Keratinocyte (primary cell): ENCODE measurements around the gene ODF2L. TPM values are rescaled to one million over a fixed set of nuclear protein-coding genes. Genes with fewer than 3 reads are reported as not detected.
A peak's percentile ranks its signal among the peaks of the same experiment; 100 is the strongest.

Experiments used
- DNase-seq: peaks from one replicate; pipeline ENCODE4 v3.0.0-alpha.2; 2011; ENCODE audit warnings: low read depth, missing footprints, low spot score
- FAIRE-seq: peaks from 2 replicates; lab custom pipeline; 2011; peaks lifted over from hg19 to GRCh38; lab: Jason Lieb, UNC
- H2AFZ ChIP-seq: 2 replicates; pipeline ENCODE4 v1.6.0; 2012; ENCODE audit warnings: low read length, control low read depth, inconsistent platforms; ENCODE audit not compliant: control insufficient read depth
- H3K27ac ChIP-seq: 2 replicates; pipeline ENCODE4 v1.5.1; 2011; ENCODE audit warnings: low read length; ENCODE audit not compliant: control insufficient read depth, insufficient read depth
- H3K27me3 ChIP-seq: 3 replicates; pipeline ENCODE4 v1.6.0; 2011; ENCODE audit warnings: low read length; ENCODE audit not compliant: control insufficient read depth, insufficient read depth; ENCODE audit errors: extremely low read depth
- H3K36me3 ChIP-seq, 2 experiments: 2 replicates in 1 of 2; 3 replicates in 1 of 2; pipeline ENCODE4 v1.5.1; 2011; ENCODE audit warnings: low read length in 2 of 2, mild to moderate bottlenecking in 1 of 2; ENCODE audit not compliant: control insufficient read depth in 2 of 2, insufficient read depth in 2 of 2; ENCODE audit errors: extremely low read depth in 1 of 2
- H3K4me1 ChIP-seq: 3 replicates; pipeline ENCODE4 v1.5.1; 2011; ENCODE audit warnings: low read length; ENCODE audit not compliant: control insufficient read depth, insufficient read depth; ENCODE audit errors: extremely low read depth
- H3K4me2 ChIP-seq: 3 replicates; pipeline ENCODE4 v1.6.0; 2011; ENCODE audit warnings: low read depth, low read length; ENCODE audit not compliant: control insufficient read depth, insufficient read depth; ENCODE audit errors: extremely low read depth
- H3K4me3 ChIP-seq, 3 experiments: fragments of 200-600 bp in 1 of 3; sonication (generic) in 1 of 3; 2 replicates in 2 of 3; 3 replicates in 1 of 3; pipeline ENCODE4 v1.5.1; 2011 to 2016; ENCODE audit warnings: low read length in 3 of 3, mild to moderate bottlenecking in 3 of 3, control low read depth in 2 of 3, inconsistent platforms in 1 of 3, low read depth in 1 of 3, mixed read lengths in 1 of 3, mixed run types in 1 of 3, moderate library complexity in 1 of 3; ENCODE audit not compliant: control insufficient read depth in 2 of 3, insufficient read depth in 2 of 3; ENCODE audit errors: extremely low read depth in 1 of 3
- H3K79me2 ChIP-seq: 2 replicates; pipeline ENCODE4 v1.6.0; 2012; ENCODE audit warnings: low read length; ENCODE audit not compliant: control insufficient read depth, insufficient read depth
- H3K9ac ChIP-seq: 3 replicates; pipeline ENCODE4 v1.6.0; 2011; ENCODE audit warnings: low read length; ENCODE audit not compliant: control insufficient read depth, insufficient read depth; ENCODE audit errors: extremely low read depth
- H3K9me1 ChIP-seq: 3 replicates; pipeline ENCODE4 v1.6.0; 2011; ENCODE audit warnings: low read length; ENCODE audit not compliant: control insufficient read depth, insufficient read depth; ENCODE audit errors: extremely low read depth
- H3K9me3 ChIP-seq: 2 replicates; pipeline ENCODE4 v1.5.1; 2012; ENCODE audit warnings: low read depth, low read length; ENCODE audit not compliant: control insufficient read depth
- H4K20me1 ChIP-seq: 3 replicates; pipeline ENCODE4 v1.6.0; 2011; ENCODE audit warnings: low read length; ENCODE audit not compliant: control insufficient read depth, insufficient read depth; ENCODE audit errors: extremely low read depth
- EZH2 ChIP-seq: IDR thresholded peaks from one replicate; pipeline ENCODE4 v1.6.1; 2012; ENCODE audit warnings: inconsistent platforms, mild to moderate bottlenecking, low read length, moderate library complexity
- dilution Hi-C: fragments of 300-500 bp; cut with MboI; formaldehyde crosslinking; loops from one replicate; pipeline ENCODE4 v1.7.0; 2020; ENCODE audit warnings: low sequenced_read_pairs; ENCODE audit not compliant: extremely low pct_ligation_motif_present
- polyA plus RNA-seq, 5 experiments: library from polyadenylated mRNA; depleted of rRNA in 3 of 5; stranded (reverse) in 3 of 5; stranded (forward) in 1 of 5; unstranded in 1 of 5; fragments of >200 nt; gene quantifications; 1 replicate in 1 of 5; 2 replicates in 3 of 5; 3 replicates in 1 of 5; pipeline versions ENCODE4 v1.2.1 to v1.2.3, GENCODE V29; 2011 to 2012; ENCODE audit warnings: missing spikeins in 2 of 5, low read depth in 1 of 5, low replicate concordance in 1 of 5
- TF ChIP-seq, protein P1 (sequence below), 3 experiments: IDR thresholded peaks in 1 of 3; conservative IDR thresholded peaks in 1 of 3; optimal IDR thresholded peaks in 1 of 3; 2 replicates in 2 of 3; 3 replicates in 1 of 3; pipeline versions ENCODE3 to v1.5.1; 2011; ENCODE audit warnings: low read length in 3 of 3, mild to moderate bottlenecking in 3 of 3, moderate library complexity in 2 of 3, control low read depth in 1 of 3, inconsistent platforms in 1 of 3; ENCODE audit not compliant: insufficient read depth in 2 of 3; ENCODE audit errors: extremely low read depth in 1 of 3

ODF2L gene
- polyA plus RNA-seq, 1 donor (not counting 4 experiments of a cell fraction or from before 2014, with no cell fraction given) = 22.0 TPM

DNA sequence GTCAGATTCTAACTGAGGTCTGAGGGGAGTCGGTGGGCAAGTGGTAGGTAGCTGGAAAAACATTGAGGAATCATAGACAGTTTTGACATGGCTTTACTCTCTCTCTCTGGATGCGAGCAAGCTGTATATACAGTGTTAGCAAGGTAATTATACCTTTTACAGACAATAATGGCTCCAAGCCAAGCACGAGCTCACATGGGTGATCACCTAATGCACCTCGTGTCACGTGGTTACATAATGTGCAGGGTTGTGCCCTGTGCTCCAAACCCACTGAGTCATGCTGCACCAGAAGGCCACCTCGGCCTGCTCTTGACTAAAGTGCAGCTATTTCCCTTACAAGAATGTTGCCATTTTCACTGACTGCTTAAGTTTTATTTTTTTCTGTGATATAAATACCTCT, 20.2 kb upstream of the ODF2L start:
- Histone ChIP-seq H3K4me1 (peaks cover 18% of the 10 kb centered on the region), H3K4me3 (no peak overlapping the region), H3K9me1 (no peaks in the 10 kb centered on the region), H3K27me3 (no peaks in the 10 kb centered on the region), H4K20me1 (no peaks in the 10 kb centered on the region), H3K9me3 (no peaks in the 10 kb centered on the region), H3K79me2 (no peaks in the 10 kb centered on the region), H2AFZ (peak overlapping the region; percentile 30), H3K36me3 (no peaks in the 10 kb centered on the region), H3K4me2 (no peak overlapping the region), H3K27ac (no peak overlapping the region), H3K9ac (no peak overlapping the region)
- dilution Hi-C loops = no loop called here
- DNase-seq (no peak), FAIRE-seq (peak; percentile 23)
- no peak for TF ChIP-seq EZH2
- TF ChIP-seq, protein P1, sequence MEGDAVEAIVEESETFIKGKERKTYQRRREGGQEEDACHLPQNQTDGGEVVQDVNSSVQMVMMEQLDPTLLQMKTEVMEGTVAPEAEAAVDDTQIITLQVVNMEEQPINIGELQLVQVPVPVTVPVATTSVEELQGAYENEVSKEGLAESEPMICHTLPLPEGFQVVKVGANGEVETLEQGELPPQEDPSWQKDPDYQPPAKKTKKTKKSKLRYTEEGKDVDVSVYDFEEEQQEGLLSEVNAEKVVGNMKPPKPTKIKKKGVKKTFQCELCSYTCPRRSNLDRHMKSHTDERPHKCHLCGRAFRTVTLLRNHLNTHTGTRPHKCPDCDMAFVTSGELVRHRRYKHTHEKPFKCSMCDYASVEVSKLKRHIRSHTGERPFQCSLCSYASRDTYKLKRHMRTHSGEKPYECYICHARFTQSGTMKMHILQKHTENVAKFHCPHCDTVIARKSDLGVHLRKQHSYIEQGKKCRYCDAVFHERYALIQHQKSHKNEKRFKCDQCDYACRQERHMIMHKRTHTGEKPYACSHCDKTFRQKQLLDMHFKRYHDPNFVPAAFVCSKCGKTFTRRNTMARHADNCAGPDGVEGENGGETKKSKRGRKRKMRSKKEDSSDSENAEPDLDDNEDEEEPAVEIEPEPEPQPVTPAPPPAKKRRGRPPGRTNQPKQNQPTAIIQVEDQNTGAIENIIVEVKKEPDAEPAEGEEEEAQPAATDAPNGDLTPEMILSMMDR (optimal IDR thresholded peaks at IDR 0.05 in 1 of 3, IDR thresholded peaks at IDR 0.05 in 1 of 3, conservative IDR thresholded peaks at IDR 0.05 in 1 of 3; ENCODE audit: extremely low read depth in 1 of 3, insufficient read depth in 2 of 3, low read length in 3 of 3) = no peak

DNA sequence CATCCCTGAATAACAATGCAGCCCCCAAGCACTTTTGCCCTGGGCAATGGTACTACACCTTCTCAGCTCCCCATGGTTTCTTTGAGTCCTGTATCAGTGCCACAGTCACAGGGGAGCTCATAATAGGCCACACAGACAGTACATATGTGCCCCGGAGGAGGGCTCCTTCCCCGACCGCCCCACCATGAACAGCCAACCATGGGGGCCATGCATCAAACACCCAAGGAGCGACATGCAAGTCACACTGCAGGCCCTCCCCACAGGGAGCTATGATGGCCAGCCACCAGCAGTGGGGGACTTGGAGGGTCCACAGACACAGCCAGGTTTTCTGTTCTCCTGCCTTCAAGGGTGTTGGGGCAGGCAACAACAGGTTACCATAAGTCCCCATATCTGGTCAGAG, 14.8 kb upstream of the ODF2L start:
- Histone ChIP-seq H3K9me1 (no peaks in the 10 kb centered on the region), H3K36me3 (no peaks in the 10 kb centered on the region), H3K27me3 (no peaks in the 10 kb centered on the region), H3K27ac (no peak overlapping the region), H3K4me1 (no peaks in the 10 kb centered on the region), H4K20me1 (no peaks in the 10 kb centered on the region), H3K4me3 (no peak overlapping the region), H3K79me2 (no peaks in the 10 kb centered on the region), H3K4me2 (no peak overlapping the region), H3K9ac (no peak overlapping the region), H3K9me3 (no peaks in the 10 kb centered on the region), H2AFZ (no peak overlapping the region)
- dilution Hi-C loops = no loop called here
- no peak for FAIRE-seq
- DNase-seq = no peak
- TF ChIP-seq EZH2 = no peak
- TF ChIP-seq, protein P1 (optimal IDR thresholded peaks at IDR 0.05 in 1 of 3, IDR thresholded peaks at IDR 0.05 in 1 of 3, conservative IDR thresholded peaks at IDR 0.05 in 1 of 3; ENCODE audit: extremely low read depth in 1 of 3, insufficient read depth in 2 of 3, low read length in 3 of 3) = no peak
